CD14-positive monocyte (primary cell): ENCODE results near the gene CHKA. TPM values are rescaled to one million over a fixed set of nuclear protein-coding genes. Genes with fewer than 3 reads are reported as not detected.
A peak's percentile ranks its signal among the peaks of the same experiment; 100 is the strongest.

ENCODE experiments used
- DNase-seq, 3 donors: peaks; one replicate each; pipeline ENCODE4 v3.0.0-alpha.2; 2011 to 2022
- H2AFZ ChIP-seq: 2 replicates; pipeline ENCODE4 v1.6.0; 2012; ENCODE audit warnings: mild to moderate bottlenecking, low read depth, low read length, inconsistent platforms; ENCODE audit not compliant: insufficient read depth, poor library complexity, severe bottlenecking
- H3K27ac ChIP-seq, 2 donors: 1 replicate in 1 of 2; 2 replicates in 1 of 2; pipeline ENCODE4 v1.5.1; 2012 to 2013; ENCODE audit warnings: low read length in 2 of 2, control low read depth in 1 of 2, inconsistent platforms in 1 of 2, low read depth in 1 of 2, mild to moderate bottlenecking in 1 of 2
- H3K27me3 ChIP-seq, 2 donors: one replicate each; pipeline versions ENCODE4 v1.6.0 to v1.6.1; 2011 to 2013; ENCODE audit warnings: low read length in 2 of 2; ENCODE audit not compliant: control insufficient read depth in 2 of 2, insufficient read depth in 2 of 2
- H3K36me3 ChIP-seq, 2 donors: replicated peaks in 1 of 2; 1 replicate in 1 of 2; 2 replicates in 1 of 2; pipeline versions ENCODE4 v1.5.1 to v1.6.1; 2012 to 2013; ENCODE audit warnings: low read length in 2 of 2, control low read depth in 1 of 2, inconsistent platforms in 1 of 2, mild to moderate bottlenecking in 1 of 2; ENCODE audit not compliant: insufficient read depth in 2 of 2, control insufficient read depth in 1 of 2
- H3K4me1 ChIP-seq, 2 donors: 1 replicate in 1 of 2; 2 replicates in 1 of 2; pipeline versions ENCODE4 v1.5.1 to v1.6.1; 2012 to 2013; ENCODE audit warnings: low read length in 2 of 2, control low read depth in 1 of 2, inconsistent platforms in 1 of 2, mild to moderate bottlenecking in 1 of 2, moderate library complexity in 1 of 2; ENCODE audit not compliant: insufficient read depth in 2 of 2, control insufficient read depth in 1 of 2
- H3K4me2 ChIP-seq: replicated peaks from 2 replicates; pipeline ENCODE3; 2012; ENCODE audit warnings: low read length, moderate library complexity, mild to moderate bottlenecking; ENCODE audit not compliant: poor library complexity, severe bottlenecking; ENCODE audit errors: extremely low read depth
- H3K4me3 ChIP-seq, 3 experiments: fragments of 200-600 bp in 1 of 3; sonication (generic) in 1 of 3; replicated peaks in 1 of 3; 1 replicate in 2 of 3; 2 replicates in 1 of 3; pipeline ENCODE4 v1.5.1; 2011 to 2013; ENCODE audit warnings: low read length in 3 of 3, mild to moderate bottlenecking in 3 of 3, control low read depth in 2 of 3, low read depth in 2 of 3, inconsistent platforms in 1 of 3, moderate library complexity in 1 of 3
- H3K79me2 ChIP-seq: 2 replicates; pipeline ENCODE4 v1.6.0; 2012; ENCODE audit warnings: mild to moderate bottlenecking, control low read depth, inconsistent platforms, low read length, moderate library complexity; ENCODE audit not compliant: insufficient read depth
- H3K9ac ChIP-seq: 2 replicates; pipeline ENCODE4 v1.6.0; 2017; ENCODE audit warnings: low read length, mild to moderate bottlenecking; ENCODE audit not compliant: insufficient read depth, poor library complexity, severe bottlenecking
- H3K9me3 ChIP-seq, 2 donors: replicated peaks in 1 of 2; 1 replicate in 1 of 2; 2 replicates in 1 of 2; pipeline versions ENCODE4 v1.5.1 to v1.6.1; 2012 to 2013; ENCODE audit warnings: low read length in 2 of 2, control low read depth in 1 of 2; ENCODE audit not compliant: control insufficient read depth in 1 of 2, insufficient read depth in 1 of 2
- H4K20me1 ChIP-seq: 2 replicates; pipeline ENCODE4 v1.6.0; 2012; ENCODE audit warnings: mild to moderate bottlenecking, low read length, control low read depth, moderate library complexity; ENCODE audit not compliant: insufficient read depth
- H3K27ac Mint-ChIP-seq, 7 donors: one replicate each; pipeline ENCODE4 v1.8.0; 2020; ENCODE audit warnings: mild to moderate bottlenecking in 7 of 7, mixed read lengths in 7 of 7, moderate library complexity in 6 of 7, inconsistent platforms in 2 of 7
- H3K27me3 Mint-ChIP-seq, 3 donors: one replicate each; pipeline ENCODE4 v1.8.0; 2021 to 2022; ENCODE audit warnings: low read depth in 3 of 3, mild to moderate bottlenecking in 3 of 3, mixed read lengths in 3 of 3, moderate library complexity in 3 of 3, inconsistent platforms in 1 of 3
- H3K36me3 Mint-ChIP-seq, 2 donors: one replicate each; pipeline ENCODE4 v1.8.0; 2020; ENCODE audit warnings: mixed read lengths in 2 of 2, inconsistent platforms in 1 of 2, mild to moderate bottlenecking in 1 of 2
- H3K4me1 Mint-ChIP-seq: one replicate; pipeline ENCODE4 v1.8.0; 2020; ENCODE audit warnings: mild to moderate bottlenecking, mixed read lengths
- H3K4me3 Mint-ChIP-seq, 2 donors: one replicate each; pipeline ENCODE4 v1.8.0; 2020; ENCODE audit warnings: mild to moderate bottlenecking in 2 of 2, mixed read lengths in 2 of 2, moderate library complexity in 1 of 2
- H3K9me3 Mint-ChIP-seq, 7 donors: one replicate each; pipeline ENCODE4 v1.8.0; 2020 to 2022; ENCODE audit warnings: mixed read lengths in 7 of 7, mild to moderate bottlenecking in 6 of 7, moderate library complexity in 6 of 7, inconsistent platforms in 2 of 7
- WGBS: methylation state at CpG from one replicate; pipeline ENCODE4 v1.1.5; 2013; ENCODE audit warnings: missing lambda C conversion rate; ENCODE audit not compliant: insufficient coverage; 5-methylcytosine and 5-hydroxymethylcytosine counted together
- intact Hi-C, 2 donors: fragments of 100-400 bp; cut with micrococcal nuclease; formaldehyde crosslinking; loops; one replicate each; pipeline versions ENCODE4 v1.15.0 to v1.15.1; 2023
- polyA plus RNA-seq, 3 donors: library from polyadenylated mRNA; depleted of rRNA in 1 of 3; unstranded in 2 of 3; stranded (reverse) in 1 of 3; fragments of 300-500 nt in 2 of 3; fragments of >200 nt in 1 of 3; fragmentation: Illumina TruSeq in 2 of 3; gene quantifications; 1 replicate in 2 of 3; 2 replicates in 1 of 3; pipeline ENCODE4 v1.2.3, GENCODE V29; 2012 to 2021
- TF ChIP-seq, protein P1 (sequence below): fragments of 200-600 bp; IDR thresholded peaks from one replicate; pipeline ENCODE4 v1.8.0; 2022; ENCODE audit warnings: antibody characterized with exemption, mild to moderate bottlenecking

Gene CHKA
- polyA plus RNA-seq, 3 donors: 2.8 to 20.9 (median 5.7) TPM

DNA sequence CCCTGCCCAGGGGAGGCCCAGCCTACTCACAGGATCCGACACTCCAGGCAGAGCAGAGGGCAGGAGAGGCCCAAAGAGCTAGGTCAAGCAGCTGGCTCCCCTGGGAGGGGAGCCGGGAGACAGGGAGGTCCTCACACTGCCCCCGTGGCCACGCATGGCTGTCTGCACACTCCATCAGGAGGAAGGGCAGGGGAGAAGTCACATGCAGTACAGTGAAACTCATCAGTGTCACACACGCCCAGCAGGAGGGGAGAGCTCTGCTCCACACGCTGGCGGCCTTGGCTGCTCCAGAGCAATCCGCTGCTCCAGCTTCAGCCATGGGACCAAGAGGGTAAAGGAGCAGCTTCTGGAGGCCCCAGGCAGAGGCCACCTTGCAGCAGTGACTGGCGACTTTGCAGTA is 68.1 kb downstream of the CHKA start:
- H3K36me3 ChIP-seq: peaks cover 52 to 64% of the 10 kb centered on the region in 2 donors
- no peak overlapping the region for H2AFZ ChIP-seq
- peak overlapping the region in 1 of 2 donors; percentile 31 for H3K27ac ChIP-seq
- peaks cover 62% of the 10 kb centered on the region for H4K20me1 ChIP-seq
- Mint-ChIP-seq H3K36me3 (peaks cover 46 to 51% of the 10 kb centered on the region in 2 donors), H3K27ac (peak overlapping the region in 5 of 7 donors; percentile 24 to 87 (median 58)), H3K4me1 (no peaks in the 10 kb centered on the region), H3K9me3 (peaks cover 0 to 3% (median 0%) of the 10 kb centered on the region in 7 donors), H3K4me3 (no peak overlapping the region), H3K27me3 (no peaks in the 10 kb centered on the region)
- H3K9me3 ChIP-seq: no peaks in the 10 kb centered on the region
- 90% methylated on average over 9 of the region's 9 CpGs for WGBS
- H3K9ac ChIP-seq: no peak overlapping the region
- no peaks in the 10 kb centered on the region for H3K79me2 ChIP-seq
- no peak overlapping the region for H3K4me3 ChIP-seq
- no peaks in the 10 kb centered on the region for H3K4me1 ChIP-seq
- no peak overlapping the region for H3K4me2 ChIP-seq
- intact Hi-C loops: no loop called here
- H3K27me3 ChIP-seq: no peaks in the 10 kb centered on the region
- no peak for DNase-seq
- TF ChIP-seq, protein P1, sequence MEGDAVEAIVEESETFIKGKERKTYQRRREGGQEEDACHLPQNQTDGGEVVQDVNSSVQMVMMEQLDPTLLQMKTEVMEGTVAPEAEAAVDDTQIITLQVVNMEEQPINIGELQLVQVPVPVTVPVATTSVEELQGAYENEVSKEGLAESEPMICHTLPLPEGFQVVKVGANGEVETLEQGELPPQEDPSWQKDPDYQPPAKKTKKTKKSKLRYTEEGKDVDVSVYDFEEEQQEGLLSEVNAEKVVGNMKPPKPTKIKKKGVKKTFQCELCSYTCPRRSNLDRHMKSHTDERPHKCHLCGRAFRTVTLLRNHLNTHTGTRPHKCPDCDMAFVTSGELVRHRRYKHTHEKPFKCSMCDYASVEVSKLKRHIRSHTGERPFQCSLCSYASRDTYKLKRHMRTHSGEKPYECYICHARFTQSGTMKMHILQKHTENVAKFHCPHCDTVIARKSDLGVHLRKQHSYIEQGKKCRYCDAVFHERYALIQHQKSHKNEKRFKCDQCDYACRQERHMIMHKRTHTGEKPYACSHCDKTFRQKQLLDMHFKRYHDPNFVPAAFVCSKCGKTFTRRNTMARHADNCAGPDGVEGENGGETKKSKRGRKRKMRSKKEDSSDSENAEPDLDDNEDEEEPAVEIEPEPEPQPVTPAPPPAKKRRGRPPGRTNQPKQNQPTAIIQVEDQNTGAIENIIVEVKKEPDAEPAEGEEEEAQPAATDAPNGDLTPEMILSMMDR: no peak

- H3K36me3 Mint-ChIP-seq: peaks cover 50 to 53% of the 10 kb centered on the region in 2 donors
- peaks cover 0 to 3% (median 0%) of the 10 kb centered on the region in 7 donors for H3K9me3 Mint-ChIP-seq
- Histone ChIP-seq H3K79me2 (no peaks in the 10 kb centered on the region), H3K36me3 (peaks cover 60 to 67% of the 10 kb centered on the region in 2 donors), H3K4me1 (no peaks in the 10 kb centered on the region), H3K27ac (peak overlapping the region in 1 of 2 donors; percentile 14), H3K4me3 (no peak overlapping the region), H2AFZ (no peak overlapping the region), H4K20me1 (peaks cover 71% of the 10 kb centered on the region), H3K27me3 (no peaks in the 10 kb centered on the region), H3K4me2 (no peak overlapping the region), H3K9me3 (no peaks in the 10 kb centered on the region), H3K9ac (no peak overlapping the region)
- WGBS: 96% methylated on average over 12 of the region's 15 CpGs
- TF ChIP-seq, protein P1: no peak
- H3K4me1 Mint-ChIP-seq: no peaks in the 10 kb centered on the region
- no peak for DNase-seq
- intact Hi-C loops: no loop called here
- H3K27me3 Mint-ChIP-seq: peaks cover 0 to 2% (median 0%) of the 10 kb centered on the region in 3 donors
- H3K4me3 Mint-ChIP-seq: no peak overlapping the region
- H3K27ac Mint-ChIP-seq: peak overlapping the region in 6 of 7 donors; percentile 7 to 79 (median 64)
Measured at GRCh38 chr11:68052137-68052873, 68.9 kb downstream of the CHKA start.
